ENCODE data around the gene RPH3AL.
A peak's percentile ranks its signal among the peaks of the same experiment; 100 is the strongest.

The RPH3AL gene

DNA sequence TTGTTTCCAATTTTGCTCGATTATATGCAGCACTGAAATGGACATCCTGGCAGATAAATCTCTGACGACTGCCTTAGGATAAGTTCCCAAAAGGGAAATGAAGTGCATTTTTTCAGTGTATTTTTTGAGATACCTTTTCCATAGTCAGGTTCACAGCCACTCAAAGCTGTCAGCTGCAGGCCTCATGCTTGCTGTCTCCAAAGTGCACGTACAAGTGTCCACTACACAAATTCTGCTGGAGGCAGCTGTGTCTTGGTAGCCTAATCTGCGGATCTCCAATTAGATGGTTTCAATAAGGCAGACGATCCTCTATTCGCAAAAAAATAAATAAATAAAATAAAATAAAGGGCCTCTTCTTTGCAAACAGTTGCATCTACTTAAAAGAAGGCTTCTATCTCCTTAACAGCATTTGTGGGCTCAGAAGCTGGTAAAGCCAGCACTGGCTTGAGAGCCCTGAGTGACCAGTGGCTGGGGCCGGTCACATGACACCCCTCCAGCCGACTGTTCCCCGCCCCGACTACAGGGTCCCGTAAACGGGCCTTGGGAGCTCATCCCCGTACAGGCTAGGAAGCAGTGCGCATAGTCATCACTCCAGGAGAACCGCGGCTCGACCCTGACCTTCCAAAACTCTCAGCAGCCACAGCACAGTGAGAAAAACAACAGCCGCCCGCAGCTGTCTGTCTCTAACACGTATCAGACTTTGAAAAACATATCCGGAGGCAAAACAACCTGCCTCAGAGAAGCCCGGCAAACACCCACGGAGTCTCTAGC is 18.8 kb downstream of the RPH3AL start:
- Histone ChIP-seq H3K9me3 (ENCODE audit: severe bottlenecking) (no peaks in the 10 kb centered on the region), H3K36me3 (no peaks in the 10 kb centered on the region; the same call in 1 of the 2 replicates), H3K27me3 (ENCODE audit: insufficient read depth, low read depth, severe bottlenecking) (no peaks in the 10 kb centered on the region), H3K4me3 (ENCODE audit: low read depth, low read length) (peak overlapping the region; percentile 9), H3K27ac (peak overlapping the region; percentile 35)
- peak; percentile 84 for DNase-seq
- TF ChIP-seq, protein P1, sequence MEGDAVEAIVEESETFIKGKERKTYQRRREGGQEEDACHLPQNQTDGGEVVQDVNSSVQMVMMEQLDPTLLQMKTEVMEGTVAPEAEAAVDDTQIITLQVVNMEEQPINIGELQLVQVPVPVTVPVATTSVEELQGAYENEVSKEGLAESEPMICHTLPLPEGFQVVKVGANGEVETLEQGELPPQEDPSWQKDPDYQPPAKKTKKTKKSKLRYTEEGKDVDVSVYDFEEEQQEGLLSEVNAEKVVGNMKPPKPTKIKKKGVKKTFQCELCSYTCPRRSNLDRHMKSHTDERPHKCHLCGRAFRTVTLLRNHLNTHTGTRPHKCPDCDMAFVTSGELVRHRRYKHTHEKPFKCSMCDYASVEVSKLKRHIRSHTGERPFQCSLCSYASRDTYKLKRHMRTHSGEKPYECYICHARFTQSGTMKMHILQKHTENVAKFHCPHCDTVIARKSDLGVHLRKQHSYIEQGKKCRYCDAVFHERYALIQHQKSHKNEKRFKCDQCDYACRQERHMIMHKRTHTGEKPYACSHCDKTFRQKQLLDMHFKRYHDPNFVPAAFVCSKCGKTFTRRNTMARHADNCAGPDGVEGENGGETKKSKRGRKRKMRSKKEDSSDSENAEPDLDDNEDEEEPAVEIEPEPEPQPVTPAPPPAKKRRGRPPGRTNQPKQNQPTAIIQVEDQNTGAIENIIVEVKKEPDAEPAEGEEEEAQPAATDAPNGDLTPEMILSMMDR (IDR thresholded peaks at IDR 0.05; ENCODE audit: low read depth, low read length): no peak

GRCh38 chr17:332558-333322 is 19.9 kb downstream of the RPH3AL start:
- no peaks in the 10 kb centered on the region; the same call in 1 of the 2 replicates for H3K36me3 ChIP-seq
- no peak overlapping the region for H3K27ac ChIP-seq
- H3K4me3 ChIP-seq (ENCODE audit: low read depth, low read length): no peak overlapping the region
- no peaks in the 10 kb centered on the region for H3K27me3 ChIP-seq (ENCODE audit: insufficient read depth, low read depth, severe bottlenecking)
- H3K9me3 ChIP-seq (ENCODE audit: severe bottlenecking): no peaks in the 10 kb centered on the region
- DNase-seq: no peak
- TF ChIP-seq, protein P1 (IDR thresholded peaks at IDR 0.05; ENCODE audit: low read depth, low read length): no peak

- no peak for DNase-seq
- H3K4me3 ChIP-seq (ENCODE audit: low read depth, low read length): no peak overlapping the region
- no peaks in the 10 kb centered on the region; the same call in 1 of the 2 replicates for H3K36me3 ChIP-seq
- TF ChIP-seq, protein P1 (IDR thresholded peaks at IDR 0.05; ENCODE audit: low read depth, low read length): no peak
- no peaks in the 10 kb centered on the region for H3K27me3 ChIP-seq (ENCODE audit: insufficient read depth, low read depth, severe bottlenecking)
- no peak overlapping the region for H3K27ac ChIP-seq
- H3K9me3 ChIP-seq (ENCODE audit: severe bottlenecking): no peaks in the 10 kb centered on the region
Measured at GRCh38 chr17:332023-332422, 20.6 kb downstream of the RPH3AL start.

GRCh38 chr17:330993-331701 is 21.5 kb downstream of the RPH3AL start:
- H3K27ac ChIP-seq: no peak overlapping the region
- H3K4me3 ChIP-seq (ENCODE audit: low read depth, low read length): no peak overlapping the region
- no peaks in the 10 kb centered on the region for H3K27me3 ChIP-seq (ENCODE audit: insufficient read depth, low read depth, severe bottlenecking)
- H3K36me3 ChIP-seq: peaks cover 3% of the 10 kb centered on the region
- no peaks in the 10 kb centered on the region for H3K9me3 ChIP-seq (ENCODE audit: severe bottlenecking)
- TF ChIP-seq, protein P1 (IDR thresholded peaks at IDR 0.05; ENCODE audit: low read depth, low read length): no peak
- no peak for DNase-seq

- peaks cover 9% of the 10 kb centered on the region for H3K36me3 ChIP-seq
- no peaks in the 10 kb centered on the region for H3K9me3 ChIP-seq (ENCODE audit: severe bottlenecking)
- no peak overlapping the region for H3K27ac ChIP-seq
- TF ChIP-seq, protein P1 (IDR thresholded peaks at IDR 0.05; ENCODE audit: low read depth, low read length): no peak
- DNase-seq: no peak
- no peaks in the 10 kb centered on the region for H3K27me3 ChIP-seq (ENCODE audit: insufficient read depth, low read depth, severe bottlenecking)
- no peak overlapping the region for H3K4me3 ChIP-seq (ENCODE audit: low read depth, low read length)
Measured at GRCh38 chr17:329784-330420, 22.7 kb downstream of the RPH3AL start.
